Effector CD8-positive, alpha-beta T cell (primary cell): Measurements from ENCODE around the gene STRA8.

Experiments used
- DNase-seq: peaks from one replicate; lab custom pipeline; 2025; lab: John Stamatoyannopoulos, UW

The STRA8 gene

GRCh38 chr7:135238112-135238744 is 4.6 kb downstream of the STRA8 start:
- no peak for DNase-seq

- no peak for DNase-seq
Observed at GRCh38 chr7:135239263-135239662, 5.6 kb downstream of the STRA8 start.

GRCh38 chr7:135240441-135240840 is 6.8 kb downstream of the STRA8 start:
- DNase-seq = no peak

GRCh38 chr7:135242096-135242684 is 8.6 kb downstream of the STRA8 start:
- no peak for DNase-seq

GRCh38 chr7:135245226-135246190 is 11.9 kb downstream of the STRA8 start:
- DNase-seq = no peak

- no peak for DNase-seq
Observed at GRCh38 chr7:135246191-135246825, 12.7 kb downstream of the STRA8 start.

GRCh38 chr7:135247746-135248471 is 14.3 kb downstream of the STRA8 start:
- no peak for DNase-seq

GRCh38 chr7:135248546-135248945 is 14.9 kb downstream of the STRA8 start:
- DNase-seq = no peak

- no peak for DNase-seq
Observed at GRCh38 chr7:135251496-135252391, 18.1 kb downstream of the STRA8 start.

- no peak for DNase-seq
Observed at GRCh38 chr7:135253851-135254771, 20.5 kb downstream of the STRA8 start.

GRCh38 chr7:135257790-135258189 is 24.2 kb downstream of the STRA8 start:
- DNase-seq = no peak

GRCh38 chr7:135258585-135258984 is 24.9 kb downstream of the STRA8 start:
- no peak for DNase-seq

- DNase-seq = no peak
Observed at GRCh38 chr7:135259702-135260101, 26.1 kb downstream of the STRA8 start.

GRCh38 chr7:135260470-135260869 is 26.8 kb downstream of the STRA8 start:
- no peak for DNase-seq

- no peak for DNase-seq
Observed at GRCh38 chr7:135260930-135261721, 27.5 kb downstream of the STRA8 start.

GRCh38 chr7:135262623-135263320 is 29.1 kb downstream of the STRA8 start:
- DNase-seq = no peak

- DNase-seq = no peak
Observed at GRCh38 chr7:135263321-135263970, 29.8 kb downstream of the STRA8 start.
